Liver (tissue), 9 donors: ENCODE results near the gene SP110. TPM values are rescaled to one million over a fixed set of nuclear protein-coding genes. Genes with fewer than 3 reads are reported as not detected.

Experiments used
- DNase-seq: peaks from one replicate; pipeline ENCODE4 v3.0.0-alpha.2; 2017; ENCODE audit warnings: low spot score
- H3K27ac ChIP-seq, 2 donors: one replicate each; pipeline ENCODE4 v1.7.0; 2013; ENCODE audit warnings: inconsistent platforms in 2 of 2, low read length in 2 of 2, control low read depth in 1 of 2, low read depth in 1 of 2, mild to moderate bottlenecking in 1 of 2
- H3K27me3 ChIP-seq, 4 donors: one replicate each; pipeline versions ENCODE4 v1.6.1 to v1.7.0; 2013; ENCODE audit warnings: low read length in 3 of 4, inconsistent platforms in 1 of 4, mild to moderate bottlenecking in 1 of 4, moderate library complexity in 1 of 4; ENCODE audit not compliant: control insufficient read depth in 4 of 4, insufficient read depth in 4 of 4
- H3K36me3 ChIP-seq, 4 donors: one replicate each; pipeline versions ENCODE4 v1.6.1 to v1.7.0; 2013; ENCODE audit warnings: low read length in 3 of 4, mild to moderate bottlenecking in 3 of 4, low read depth in 1 of 4, moderate library complexity in 1 of 4; ENCODE audit not compliant: control insufficient read depth in 4 of 4, insufficient read depth in 3 of 4
- H3K4me1 ChIP-seq, 4 donors: one replicate each; pipeline versions ENCODE4 v1.6.1 to v1.7.0; 2013; ENCODE audit warnings: low read length in 3 of 4, mild to moderate bottlenecking in 3 of 4, moderate library complexity in 1 of 4; ENCODE audit not compliant: control insufficient read depth in 4 of 4, insufficient read depth in 4 of 4
- H3K4me3 ChIP-seq, 3 donors: one replicate each; pipeline versions ENCODE4 v1.6.1 to v1.7.0; 2013; ENCODE audit warnings: low read length in 3 of 3, control low read depth in 1 of 3, low read depth in 1 of 3, mild to moderate bottlenecking in 1 of 3
- H3K9ac ChIP-seq, 2 donors: one replicate each; pipeline ENCODE4 v1.7.0; 2013; ENCODE audit warnings: low read length in 2 of 2, mild to moderate bottlenecking in 2 of 2, moderate library complexity in 2 of 2, control low read depth in 1 of 2, low read depth in 1 of 2
- H3K9me3 ChIP-seq, 4 donors: one replicate each; pipeline versions ENCODE4 v1.6.1 to v1.7.0; 2013; ENCODE audit warnings: low read length in 3 of 4; ENCODE audit not compliant: control insufficient read depth in 4 of 4
- EGR1 ChIP-seq, 2 donors: IDR thresholded peaks; 2 replicates each; pipeline ENCODE4 v1.6.1; 2016 to 2018; ENCODE audit warnings: antibody characterized with exemption in 2 of 2, low read depth in 2 of 2
- FOXA1 ChIP-seq: IDR thresholded peaks from 2 replicates; pipeline ENCODE4 v1.6.1; 2016; ENCODE audit warnings: antibody characterized with exemption
- GABPA ChIP-seq, 2 donors: IDR thresholded peaks in 1 of 2; conservative IDR thresholded peaks in 1 of 2; 2 replicates each; pipeline ENCODE4 v1.6.1; 2016; ENCODE audit warnings: antibody characterized with exemption in 2 of 2, mild to moderate bottlenecking in 1 of 2, moderate library complexity in 1 of 2
- HNF4G ChIP-seq: IDR thresholded peaks from 2 replicates; pipeline ENCODE4 v1.6.1; 2016; ENCODE audit warnings: antibody characterized with exemption
- NR2F2 ChIP-seq: IDR thresholded peaks from 2 replicates; pipeline ENCODE4 v1.6.1; 2016; ENCODE audit warnings: antibody characterized with exemption
- SP1 ChIP-seq: IDR thresholded peaks from 2 replicates; pipeline ENCODE4 v1.6.1; 2018; ENCODE audit warnings: antibody characterized with exemption, mild to moderate bottlenecking
- TAF1 ChIP-seq: conservative IDR thresholded peaks from 2 replicates; pipeline ENCODE4 v1.6.1; 2016; ENCODE audit warnings: antibody characterized with exemption, mild to moderate bottlenecking
- YY1 ChIP-seq: IDR thresholded peaks from 2 replicates; pipeline ENCODE4 v1.6.1; 2016; ENCODE audit warnings: antibody characterized with exemption, mild to moderate bottlenecking
- ZBTB33 ChIP-seq: IDR thresholded peaks from 2 replicates; pipeline ENCODE4 v1.6.1; 2016; ENCODE audit warnings: antibody characterized with exemption
- WGBS: extraction: QIAGEN DNeasy Blood & Tissue Kit; methylation state at CpG from one replicate; pipeline ENCODE4 v1.1.7; 2013; 5-methylcytosine and 5-hydroxymethylcytosine counted together
- polyA plus RNA-seq, 2 donors: library from polyadenylated mRNA; stranded (reverse) in 1 of 2; unstranded in 1 of 2; fragments of 200-250 nt in 1 of 2; fragments of >200 nt in 1 of 2; fragmentation: Nextera tagmentation in 1 of 2; extraction: Ambion mirVana in 1 of 2; gene quantifications; one replicate each; pipeline versions ENCODE4 v1.2.1 to v1.2.3, GENCODE V29; 2013 to 2015
- total RNA-seq, 2 donors: library from RNA; depleted of rRNA; stranded (reverse); fragments of >200 nt; gene quantifications; one replicate each; pipeline ENCODE4 v1.2.3, GENCODE V29; 2014
- TF ChIP-seq, protein P1 (sequence below): fragments of 150-350 bp; IDR thresholded peaks from 2 replicates; pipeline ENCODE4 v1.5.1; 2017; ENCODE audit warnings: improper control_type of control experiment, low read depth, low read length; ENCODE audit not compliant: missing input control
- TF ChIP-seq, protein P2 (sequence below): IDR thresholded peaks from 2 replicates; pipeline ENCODE4 v1.6.1; 2016; ENCODE audit warnings: antibody characterized with exemption
- TF ChIP-seq, protein P3 (sequence below): IDR thresholded peaks from 2 replicates; pipeline ENCODE4 v1.6.1; 2016; ENCODE audit warnings: antibody characterized with exemption
- TF ChIP-seq, protein P4 (sequence below): IDR thresholded peaks from 2 replicates; pipeline ENCODE4 v1.6.1; 2016; ENCODE audit warnings: antibody characterized with exemption, mild to moderate bottlenecking
- donor health status: healthy.
- donor health status: healthy.
- donor health status: healthy.
- donor health status: healthy.
- donor health status: healthy.

The SP110 gene
- total and polyA plus RNA-seq, 4 donors, result 5.3 to 15.4 (median 8.2) TPM

DNA sequence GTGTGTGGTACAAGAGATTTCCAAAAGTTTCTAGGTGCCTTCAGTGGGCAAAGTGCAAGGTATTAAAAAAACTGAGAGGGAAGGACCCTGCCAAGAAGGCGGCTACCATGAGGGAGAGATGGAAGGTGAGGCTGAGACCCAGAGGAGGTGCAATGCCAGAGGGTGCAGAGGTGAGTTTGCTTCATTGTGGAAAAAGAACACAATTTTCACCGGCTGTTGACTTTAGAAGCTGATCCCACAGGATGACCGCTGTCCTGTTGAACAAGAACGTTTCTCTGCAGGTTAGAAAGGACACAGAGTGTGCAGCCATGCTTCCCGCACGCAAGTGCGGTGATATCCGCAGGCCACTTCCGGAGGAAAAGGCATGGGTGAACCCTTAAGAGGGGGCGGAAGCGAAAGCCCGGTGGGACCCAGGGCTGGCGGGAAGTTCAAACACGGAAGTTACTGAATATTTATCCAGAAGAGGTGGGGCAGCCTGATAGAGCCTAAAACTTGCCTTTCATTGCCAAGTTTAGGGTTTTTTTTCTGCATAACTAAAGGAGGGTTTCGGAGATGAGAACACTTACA, 16.6 kb downstream of the SP110 start (continued):
- TF ChIP-seq, protein P1, sequence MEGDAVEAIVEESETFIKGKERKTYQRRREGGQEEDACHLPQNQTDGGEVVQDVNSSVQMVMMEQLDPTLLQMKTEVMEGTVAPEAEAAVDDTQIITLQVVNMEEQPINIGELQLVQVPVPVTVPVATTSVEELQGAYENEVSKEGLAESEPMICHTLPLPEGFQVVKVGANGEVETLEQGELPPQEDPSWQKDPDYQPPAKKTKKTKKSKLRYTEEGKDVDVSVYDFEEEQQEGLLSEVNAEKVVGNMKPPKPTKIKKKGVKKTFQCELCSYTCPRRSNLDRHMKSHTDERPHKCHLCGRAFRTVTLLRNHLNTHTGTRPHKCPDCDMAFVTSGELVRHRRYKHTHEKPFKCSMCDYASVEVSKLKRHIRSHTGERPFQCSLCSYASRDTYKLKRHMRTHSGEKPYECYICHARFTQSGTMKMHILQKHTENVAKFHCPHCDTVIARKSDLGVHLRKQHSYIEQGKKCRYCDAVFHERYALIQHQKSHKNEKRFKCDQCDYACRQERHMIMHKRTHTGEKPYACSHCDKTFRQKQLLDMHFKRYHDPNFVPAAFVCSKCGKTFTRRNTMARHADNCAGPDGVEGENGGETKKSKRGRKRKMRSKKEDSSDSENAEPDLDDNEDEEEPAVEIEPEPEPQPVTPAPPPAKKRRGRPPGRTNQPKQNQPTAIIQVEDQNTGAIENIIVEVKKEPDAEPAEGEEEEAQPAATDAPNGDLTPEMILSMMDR, result no peak

DNA sequence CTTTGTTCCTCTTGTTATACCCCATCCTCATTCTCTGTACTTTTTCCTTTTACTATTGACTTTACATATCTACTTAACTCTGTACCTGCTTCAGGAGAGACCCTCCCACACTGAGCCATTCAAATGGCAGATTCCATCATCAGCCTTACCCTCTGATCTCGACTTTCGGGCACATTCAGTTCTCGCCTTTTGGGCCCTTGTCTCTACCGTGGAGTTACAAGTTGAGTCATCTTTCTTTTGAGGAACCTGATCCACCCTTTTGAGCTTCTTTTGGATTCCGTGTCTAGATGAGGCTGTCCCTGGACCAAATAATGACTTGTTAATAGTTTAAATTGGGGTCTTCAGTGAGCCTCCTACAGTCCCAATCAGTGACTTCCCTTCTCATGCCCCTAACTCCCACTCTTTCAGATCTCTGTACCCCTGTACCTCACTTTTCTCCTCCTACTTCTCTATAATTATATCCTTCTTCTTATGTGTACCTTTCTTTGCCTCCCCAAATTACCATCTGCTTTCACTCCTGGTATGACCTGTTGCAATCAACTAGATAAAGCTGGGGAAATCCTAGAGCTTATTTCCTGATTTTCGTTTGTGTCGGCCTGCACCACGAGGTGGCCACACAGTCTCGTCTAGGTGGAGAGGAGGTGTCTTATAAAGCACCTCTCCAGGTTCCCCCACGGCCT, 17.2 kb downstream of the SP110 start:
- H3K9ac ChIP-seq, result no peak overlapping the region
- peaks cover 2 to 73% (median 49%) of the 10 kb centered on the region in 4 donors for H3K36me3 ChIP-seq
- no peak overlapping the region for H3K4me3 ChIP-seq
- H3K27me3 ChIP-seq, result no peaks in the 10 kb centered on the region
- TF ChIP-seq FOXA1 (no peak), HNF4G (no peak), GABPA (IDR thresholded peaks at IDR 0.05 in 1 of 2, conservative IDR thresholded peaks at IDR 0.05 in 1 of 2) (no peak), TAF1 (no peak), EGR1 (IDR thresholded peaks at IDR 0.05; ENCODE audit: low read depth in 2 of 2) (no peak), SP1 (no peak), YY1 (no peak), ZBTB33 (no peak), NR2F2 (no peak)
- TF ChIP-seq, protein P2, sequence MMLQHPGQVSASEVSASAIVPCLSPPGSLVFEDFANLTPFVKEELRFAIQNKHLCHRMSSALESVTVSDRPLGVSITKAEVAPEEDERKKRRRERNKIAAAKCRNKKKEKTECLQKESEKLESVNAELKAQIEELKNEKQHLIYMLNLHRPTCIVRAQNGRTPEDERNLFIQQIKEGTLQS, result no peak
- TF ChIP-seq, protein P3, sequence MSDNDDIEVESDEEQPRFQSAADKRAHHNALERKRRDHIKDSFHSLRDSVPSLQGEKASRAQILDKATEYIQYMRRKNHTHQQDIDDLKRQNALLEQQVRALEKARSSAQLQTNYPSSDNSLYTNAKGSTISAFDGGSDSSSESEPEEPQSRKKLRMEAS, result no peak
- TF ChIP-seq, protein P4, sequence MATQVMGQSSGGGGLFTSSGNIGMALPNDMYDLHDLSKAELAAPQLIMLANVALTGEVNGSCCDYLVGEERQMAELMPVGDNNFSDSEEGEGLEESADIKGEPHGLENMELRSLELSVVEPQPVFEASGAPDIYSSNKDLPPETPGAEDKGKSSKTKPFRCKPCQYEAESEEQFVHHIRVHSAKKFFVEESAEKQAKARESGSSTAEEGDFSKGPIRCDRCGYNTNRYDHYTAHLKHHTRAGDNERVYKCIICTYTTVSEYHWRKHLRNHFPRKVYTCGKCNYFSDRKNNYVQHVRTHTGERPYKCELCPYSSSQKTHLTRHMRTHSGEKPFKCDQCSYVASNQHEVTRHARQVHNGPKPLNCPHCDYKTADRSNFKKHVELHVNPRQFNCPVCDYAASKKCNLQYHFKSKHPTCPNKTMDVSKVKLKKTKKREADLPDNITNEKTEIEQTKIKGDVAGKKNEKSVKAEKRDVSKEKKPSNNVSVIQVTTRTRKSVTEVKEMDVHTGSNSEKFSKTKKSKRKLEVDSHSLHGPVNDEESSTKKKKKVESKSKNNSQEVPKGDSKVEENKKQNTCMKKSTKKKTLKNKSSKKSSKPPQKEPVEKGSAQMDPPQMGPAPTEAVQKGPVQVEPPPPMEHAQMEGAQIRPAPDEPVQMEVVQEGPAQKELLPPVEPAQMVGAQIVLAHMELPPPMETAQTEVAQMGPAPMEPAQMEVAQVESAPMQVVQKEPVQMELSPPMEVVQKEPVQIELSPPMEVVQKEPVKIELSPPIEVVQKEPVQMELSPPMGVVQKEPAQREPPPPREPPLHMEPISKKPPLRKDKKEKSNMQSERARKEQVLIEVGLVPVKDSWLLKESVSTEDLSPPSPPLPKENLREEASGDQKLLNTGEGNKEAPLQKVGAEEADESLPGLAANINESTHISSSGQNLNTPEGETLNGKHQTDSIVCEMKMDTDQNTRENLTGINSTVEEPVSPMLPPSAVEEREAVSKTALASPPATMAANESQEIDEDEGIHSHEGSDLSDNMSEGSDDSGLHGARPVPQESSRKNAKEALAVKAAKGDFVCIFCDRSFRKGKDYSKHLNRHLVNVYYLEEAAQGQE, result no peak
- H3K27ac ChIP-seq, result no peak overlapping the region
- H3K4me1 ChIP-seq, result no peaks in the 10 kb centered on the region
- H3K9me3 ChIP-seq, result no peaks in the 10 kb centered on the region
- no peak for DNase-seq
- WGBS, result 86% methylated on average over 10 of the region's 10 CpGs
